ENCODE results near the gene ELOVL1.

DNA sequence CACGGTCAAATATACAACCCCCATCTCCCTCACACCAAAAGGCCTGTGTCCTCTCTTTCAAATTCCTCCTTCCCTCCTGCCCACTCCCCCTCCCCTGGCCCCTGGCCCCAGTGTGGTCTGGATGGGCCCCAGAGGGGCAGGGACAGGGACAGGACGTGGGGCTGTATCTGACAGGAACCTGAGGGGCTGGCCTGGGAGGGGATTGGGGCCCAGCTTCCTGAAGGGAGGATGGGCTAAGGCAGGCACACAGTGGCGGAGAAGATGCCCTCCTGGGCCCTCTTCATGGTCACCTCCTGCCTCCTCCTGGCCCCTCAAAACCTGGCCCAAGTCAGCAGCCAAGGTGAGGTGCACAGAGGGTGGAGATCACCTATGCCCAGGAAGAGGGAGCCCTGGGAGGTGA, 30.2 kb downstream of the ELOVL1 start, which contains the start of gene MPL:
- TF ChIP-seq, protein P1, sequence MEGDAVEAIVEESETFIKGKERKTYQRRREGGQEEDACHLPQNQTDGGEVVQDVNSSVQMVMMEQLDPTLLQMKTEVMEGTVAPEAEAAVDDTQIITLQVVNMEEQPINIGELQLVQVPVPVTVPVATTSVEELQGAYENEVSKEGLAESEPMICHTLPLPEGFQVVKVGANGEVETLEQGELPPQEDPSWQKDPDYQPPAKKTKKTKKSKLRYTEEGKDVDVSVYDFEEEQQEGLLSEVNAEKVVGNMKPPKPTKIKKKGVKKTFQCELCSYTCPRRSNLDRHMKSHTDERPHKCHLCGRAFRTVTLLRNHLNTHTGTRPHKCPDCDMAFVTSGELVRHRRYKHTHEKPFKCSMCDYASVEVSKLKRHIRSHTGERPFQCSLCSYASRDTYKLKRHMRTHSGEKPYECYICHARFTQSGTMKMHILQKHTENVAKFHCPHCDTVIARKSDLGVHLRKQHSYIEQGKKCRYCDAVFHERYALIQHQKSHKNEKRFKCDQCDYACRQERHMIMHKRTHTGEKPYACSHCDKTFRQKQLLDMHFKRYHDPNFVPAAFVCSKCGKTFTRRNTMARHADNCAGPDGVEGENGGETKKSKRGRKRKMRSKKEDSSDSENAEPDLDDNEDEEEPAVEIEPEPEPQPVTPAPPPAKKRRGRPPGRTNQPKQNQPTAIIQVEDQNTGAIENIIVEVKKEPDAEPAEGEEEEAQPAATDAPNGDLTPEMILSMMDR (conservative IDR thresholded peaks at IDR 0.05) = no peak
- no peak for TF ChIP-seq ZFX (IDR thresholded peaks at IDR 0.05)

Measured in C4-2B (cell line).